ENCODE measurements around the gene ZBTB20.

GRCh38 chr3:115040246-115040645 lies 106.8 kb downstream of the ZBTB20 start:
- TF ChIP-seq, protein P1, sequence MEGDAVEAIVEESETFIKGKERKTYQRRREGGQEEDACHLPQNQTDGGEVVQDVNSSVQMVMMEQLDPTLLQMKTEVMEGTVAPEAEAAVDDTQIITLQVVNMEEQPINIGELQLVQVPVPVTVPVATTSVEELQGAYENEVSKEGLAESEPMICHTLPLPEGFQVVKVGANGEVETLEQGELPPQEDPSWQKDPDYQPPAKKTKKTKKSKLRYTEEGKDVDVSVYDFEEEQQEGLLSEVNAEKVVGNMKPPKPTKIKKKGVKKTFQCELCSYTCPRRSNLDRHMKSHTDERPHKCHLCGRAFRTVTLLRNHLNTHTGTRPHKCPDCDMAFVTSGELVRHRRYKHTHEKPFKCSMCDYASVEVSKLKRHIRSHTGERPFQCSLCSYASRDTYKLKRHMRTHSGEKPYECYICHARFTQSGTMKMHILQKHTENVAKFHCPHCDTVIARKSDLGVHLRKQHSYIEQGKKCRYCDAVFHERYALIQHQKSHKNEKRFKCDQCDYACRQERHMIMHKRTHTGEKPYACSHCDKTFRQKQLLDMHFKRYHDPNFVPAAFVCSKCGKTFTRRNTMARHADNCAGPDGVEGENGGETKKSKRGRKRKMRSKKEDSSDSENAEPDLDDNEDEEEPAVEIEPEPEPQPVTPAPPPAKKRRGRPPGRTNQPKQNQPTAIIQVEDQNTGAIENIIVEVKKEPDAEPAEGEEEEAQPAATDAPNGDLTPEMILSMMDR (conservative IDR thresholded peaks at IDR 0.05; ENCODE audit: low read depth, low read length): no peak
- TF ChIP-seq MAFK (IDR thresholded peaks at IDR 0.05; ENCODE audit: low read depth, low read length) (no peak), FOS (IDR thresholded peaks at IDR 0.05; ENCODE audit: low read depth, low read length) (no peak), RCOR1 (IDR thresholded peaks at IDR 0.05; ENCODE audit: insufficient replicate concordance, low read length) (no peak), RAD21 (IDR thresholded peaks at IDR 0.05; ENCODE audit: low read length) (no peak)

Data from IMR-90 (cell line).